T-cell (primary cell): ENCODE data around the gene HRG. TPM values are rescaled to one million over a fixed set of nuclear protein-coding genes. Genes with fewer than 3 reads are reported as not detected.

Experiments used
- ATAC-seq, 4 experiments: fragments of 200-7000 bp in 3 of 4; fragments of 150-1000 bp in 1 of 4; cut with Tn5 transposase; replicated peaks in 1 of 4; 1 replicate in 3 of 4; 2 replicates in 1 of 4; pipeline ENCODE4 v1.10.0; 2021; ENCODE audit warnings: moderate library complexity in 3 of 4, mild to moderate bottlenecking in 2 of 4, moderate number of reproducible peaks in 1 of 4
- CTCF ChIA-PET, 2 donors: fragments of 300-600 bp; sonication (Branson Sonifier 250); formaldehyde crosslinking; loops; one replicate each; lab custom pipeline; 2022; ENCODE audit warnings: antibody characterized with exemption in 2 of 2; lab: Charles Lee
- POLR2A ChIA-PET, 2 donors: fragments of 300-600 bp; sonication (Branson Sonifier 250); formaldehyde crosslinking; loops; one replicate each; lab custom pipeline; 2022; ENCODE audit warnings: antibody characterized with exemption in 2 of 2; lab: Charles Lee
- DNase-seq, 35 experiments: peaks; one replicate each; pipeline versions ENCODE4 v3.0.0 to v3.0.0-alpha.2; 2013 to 2023
- H3K27ac ChIP-seq: one replicate; pipeline ENCODE4 v1.5.1; 2013; ENCODE audit warnings: low read length
- H3K27me3 ChIP-seq, 2 experiments: replicated peaks in 1 of 2; 1 replicate in 1 of 2; 2 replicates in 1 of 2; pipeline versions ENCODE4 v1.6.1 to v1.7.0; 2013; ENCODE audit warnings: low read length in 1 of 2, mixed read lengths in 1 of 2; ENCODE audit not compliant: control insufficient read depth in 2 of 2, insufficient read depth in 2 of 2; ENCODE audit errors: extremely low read depth in 1 of 2
- H3K36me3 ChIP-seq, 2 donors: 1 replicate in 1 of 2; 2 replicates in 1 of 2; pipeline versions ENCODE4 v1.6.1 to v1.7.0; 2013; ENCODE audit warnings: low read length in 1 of 2; ENCODE audit not compliant: control insufficient read depth in 2 of 2, insufficient read depth in 1 of 2; ENCODE audit errors: extremely low read depth in 1 of 2
- H3K4me1 ChIP-seq, 2 experiments: 1 replicate in 1 of 2; 2 replicates in 1 of 2; pipeline versions ENCODE4 v1.6.1 to v1.7.0; 2013; ENCODE audit warnings: low read length in 2 of 2, mixed read lengths in 1 of 2; ENCODE audit not compliant: insufficient read depth in 2 of 2, control insufficient read depth in 1 of 2; ENCODE audit errors: extremely low read depth in 1 of 2
- H3K4me3 ChIP-seq, 2 donors: 1 replicate in 1 of 2; 2 replicates in 1 of 2; pipeline versions ENCODE4 v1.5.1 to v1.7.0; 2013; ENCODE audit warnings: mild to moderate bottlenecking in 2 of 2, low read length in 1 of 2, moderate library complexity in 1 of 2; ENCODE audit not compliant: control insufficient read depth in 1 of 2; ENCODE audit errors: extremely low read depth in 1 of 2
- H3K9me3 ChIP-seq: 2 replicates; pipeline ENCODE4 v1.7.0; 2013
- H3K27ac Mint-ChIP-seq, 2 donors: one replicate each; pipeline ENCODE4 v1.8.0; 2020 to 2021; ENCODE audit warnings: mild to moderate bottlenecking in 2 of 2, mixed read lengths in 2 of 2
- H3K27me3 Mint-ChIP-seq, 2 donors: one replicate each; pipeline ENCODE4 v1.8.0; 2021 to 2022; ENCODE audit warnings: mixed read lengths in 2 of 2
- H3K36me3 Mint-ChIP-seq: one replicate; pipeline ENCODE4 v1.8.0; 2021; ENCODE audit warnings: mixed read lengths
- H3K4me1 Mint-ChIP-seq, 3 donors: one replicate each; pipeline ENCODE4 v1.8.0; 2020 to 2022; ENCODE audit warnings: mixed read lengths in 3 of 3, mild to moderate bottlenecking in 1 of 3
- H3K4me3 Mint-ChIP-seq, 3 donors: one replicate each; pipeline ENCODE4 v1.8.0; 2020 to 2022; ENCODE audit warnings: mild to moderate bottlenecking in 3 of 3, mixed read lengths in 3 of 3, moderate library complexity in 3 of 3
- H3K9me3 Mint-ChIP-seq, 3 donors: one replicate each; pipeline ENCODE4 v1.8.0; 2020 to 2022; ENCODE audit warnings: mixed read lengths in 3 of 3
- WGBS: methylation state at CpG from one replicate; pipeline ENCODE4 v1.1.5; 2013; ENCODE audit warnings: missing lambda C conversion rate; ENCODE audit not compliant: insufficient coverage; 5-methylcytosine and 5-hydroxymethylcytosine counted together
- total RNA-seq, 35 experiments: library from RNA in 6 of 35; stranded (reverse) in 6 of 35; fragments of 120-200 nt in 1 of 35; gene quantifications; one replicate each; pipeline versions ENCODE4 v1.2.1 to v1.2.4 and lab custom pipeline; 2013 to 2026

HRG gene
- total RNA-seq, 5 donors from 2014 or later (not counting 1 experiment from before 2014, with no cell fraction given): 0.38 TPM; not detected in 4

DNA sequence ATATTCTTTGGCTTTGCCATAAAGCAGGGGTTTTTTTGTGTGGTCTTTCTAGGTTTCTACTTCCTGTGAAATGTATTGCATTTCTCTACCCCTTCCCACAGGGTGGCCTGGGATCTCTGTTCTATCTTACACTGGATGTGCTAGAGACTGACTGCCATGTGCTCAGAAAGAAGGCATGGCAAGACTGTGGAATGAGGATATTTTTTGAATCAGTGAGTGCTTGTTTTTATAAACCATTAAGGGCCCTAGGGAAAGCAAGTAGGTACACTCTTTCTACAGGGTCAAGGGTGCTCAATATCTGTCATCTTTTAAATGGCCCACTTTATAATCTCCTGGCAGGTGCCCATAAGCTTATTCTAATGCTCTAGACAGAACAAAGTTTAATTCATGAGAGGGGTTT lies 24.9 kb upstream of the HRG start:
- H3K27me3 ChIP-seq: peaks cover 0 to 10% of the 10 kb centered on the region in 2 experiments
- H3K4me3 Mint-ChIP-seq: no peak overlapping the region
- no peak overlapping the region for H3K27ac Mint-ChIP-seq
- no peak overlapping the region for H3K27ac ChIP-seq
- H3K36me3 ChIP-seq: no peaks in the 10 kb centered on the region
- H3K27me3 Mint-ChIP-seq: peaks cover 21 to 28% of the 10 kb centered on the region in 2 donors
- DNase-seq (no peak), ATAC-seq (no peak)
- POLR2A ChIA-PET: no interaction called here
- CTCF ChIA-PET: no interaction called here
- no peak overlapping the region for H3K4me3 ChIP-seq
- H3K4me1 ChIP-seq: no peaks in the 10 kb centered on the region
- no peaks in the 10 kb centered on the region for H3K36me3 Mint-ChIP-seq
- H3K9me3 ChIP-seq: no peaks in the 10 kb centered on the region
- H3K9me3 Mint-ChIP-seq: no peaks in the 10 kb centered on the region
- no peaks in the 10 kb centered on the region for H3K4me1 Mint-ChIP-seq

DNA sequence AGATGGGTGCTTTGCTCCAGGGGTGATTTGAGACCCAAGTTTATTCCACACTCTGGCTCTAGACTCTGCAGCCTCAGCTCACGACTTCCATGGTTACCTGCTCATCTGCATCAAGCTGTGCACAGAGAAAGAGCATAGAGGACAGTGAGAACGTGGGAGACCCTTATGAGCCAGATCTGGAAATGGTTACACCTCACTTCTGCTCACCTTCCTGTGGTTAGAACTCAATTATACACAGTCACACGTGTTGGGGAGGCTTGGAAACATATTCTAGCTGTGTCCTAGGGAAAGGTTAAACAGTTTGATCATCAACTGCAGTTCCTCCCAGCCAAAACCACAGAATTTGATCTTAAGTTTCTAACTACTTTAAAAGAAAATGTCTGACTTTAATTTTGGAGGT lies 23.8 kb upstream of the HRG start:
- Histone ChIP-seq H3K4me1 (no peaks in the 10 kb centered on the region), H3K36me3 (no peaks in the 10 kb centered on the region), H3K27ac (no peak overlapping the region), H3K9me3 (no peaks in the 10 kb centered on the region), H3K27me3 (peaks cover 0 to 10% of the 10 kb centered on the region in 2 experiments), H3K4me3 (no peak overlapping the region)
- H3K4me1 Mint-ChIP-seq: no peaks in the 10 kb centered on the region
- ATAC-seq (no peak), DNase-seq (no peak)
- H3K9me3 Mint-ChIP-seq: no peaks in the 10 kb centered on the region
- no CpG with 5 or more reads among the region's 3 CpGs for WGBS
- ChIA-PET POLR2A (no interaction called here), CTCF (no interaction called here)
- H3K36me3 Mint-ChIP-seq: no peaks in the 10 kb centered on the region
- no peak overlapping the region for H3K27ac Mint-ChIP-seq
- H3K27me3 Mint-ChIP-seq: peaks cover 22 to 28% of the 10 kb centered on the region in 2 donors
- H3K4me3 Mint-ChIP-seq: no peak overlapping the region

- H3K36me3 Mint-ChIP-seq: no peaks in the 10 kb centered on the region
- CTCF ChIA-PET: interaction anchor here in 1 of 2 donors (0.6 kb wide), 2 partner anchors 468 to 506 kb away, joined by 7 to 10 read pairs; no protein-coding TSS in a partner anchor
- no peaks in the 10 kb centered on the region for H3K4me1 Mint-ChIP-seq
- Histone ChIP-seq H3K27me3 (peaks cover 0 to 4% of the 10 kb centered on the region in 2 experiments), H3K27ac (no peak overlapping the region), H3K9me3 (no peaks in the 10 kb centered on the region), H3K4me3 (no peak overlapping the region), H3K4me1 (no peaks in the 10 kb centered on the region), H3K36me3 (no peaks in the 10 kb centered on the region)
- no CpG with 5 or more reads among the region's 1 CpG for WGBS
- H3K4me3 Mint-ChIP-seq: no peak overlapping the region
- ATAC-seq: no peak
- H3K9me3 Mint-ChIP-seq: no peaks in the 10 kb centered on the region
- POLR2A ChIA-PET: interaction anchor here in 1 of 2 donors (0.9 kb wide), 1 partner anchor 136 kb away, joined by 3 read pairs; no protein-coding TSS in a partner anchor
- peaks cover 16 to 26% of the 10 kb centered on the region in 2 donors for H3K27me3 Mint-ChIP-seq
- no peak overlapping the region for H3K27ac Mint-ChIP-seq
- DNase-seq: no peak
Measured at GRCh38 chr3:186643493-186643892, 22.3 kb upstream of the HRG start.

- H3K9me3 Mint-ChIP-seq: no peaks in the 10 kb centered on the region
- peaks cover 0 to 7% of the 10 kb centered on the region in 2 experiments for H3K27me3 ChIP-seq
- ATAC-seq (no peak), DNase-seq (no peak)
- CTCF ChIA-PET: no interaction called here
- WGBS: 90% methylated on average over 3 of the region's 3 CpGs
- peaks cover 13 to 20% of the 10 kb centered on the region in 2 donors for H3K27me3 Mint-ChIP-seq
- H3K27ac ChIP-seq: no peak overlapping the region
- no peak overlapping the region for H3K4me3 ChIP-seq
- H3K27ac Mint-ChIP-seq: no peak overlapping the region
- H3K4me1 Mint-ChIP-seq: no peaks in the 10 kb centered on the region
- no peaks in the 10 kb centered on the region for H3K36me3 ChIP-seq
- H3K9me3 ChIP-seq: no peaks in the 10 kb centered on the region
- POLR2A ChIA-PET: no interaction called here
- H3K36me3 Mint-ChIP-seq: no peaks in the 10 kb centered on the region
- H3K4me1 ChIP-seq: no peaks in the 10 kb centered on the region
- no peak overlapping the region for H3K4me3 Mint-ChIP-seq
Measured at GRCh38 chr3:186644683-186645082, 21.1 kb upstream of the HRG start.

GRCh38 chr3:186646106-186646505 lies 19.7 kb upstream of the HRG start:
- POLR2A ChIA-PET: interaction anchor here in 1 of 2 donors (0.6 kb wide), 1 partner anchor 1073 kb away, joined by 4 read pairs; no protein-coding TSS in a partner anchor
- H3K27me3 ChIP-seq: peaks cover 0 to 2% of the 10 kb centered on the region in 2 experiments
- no peaks in the 10 kb centered on the region for H3K4me1 ChIP-seq
- DNase-seq (no peak), ATAC-seq (no peak)
- no peaks in the 10 kb centered on the region for H3K4me1 Mint-ChIP-seq
- 80% methylated on average over 2 of the region's 4 CpGs for WGBS
- no peak overlapping the region for H3K4me3 ChIP-seq
- no peaks in the 10 kb centered on the region for H3K36me3 Mint-ChIP-seq
- no peaks in the 10 kb centered on the region for H3K36me3 ChIP-seq
- H3K9me3 Mint-ChIP-seq: no peaks in the 10 kb centered on the region
- H3K27me3 Mint-ChIP-seq: peaks cover 12 to 15% of the 10 kb centered on the region in 2 donors
- no peak overlapping the region for H3K27ac ChIP-seq
- CTCF ChIA-PET: no interaction called here
- no peak overlapping the region for H3K4me3 Mint-ChIP-seq
- H3K9me3 ChIP-seq: no peaks in the 10 kb centered on the region
- no peak overlapping the region for H3K27ac Mint-ChIP-seq

DNA sequence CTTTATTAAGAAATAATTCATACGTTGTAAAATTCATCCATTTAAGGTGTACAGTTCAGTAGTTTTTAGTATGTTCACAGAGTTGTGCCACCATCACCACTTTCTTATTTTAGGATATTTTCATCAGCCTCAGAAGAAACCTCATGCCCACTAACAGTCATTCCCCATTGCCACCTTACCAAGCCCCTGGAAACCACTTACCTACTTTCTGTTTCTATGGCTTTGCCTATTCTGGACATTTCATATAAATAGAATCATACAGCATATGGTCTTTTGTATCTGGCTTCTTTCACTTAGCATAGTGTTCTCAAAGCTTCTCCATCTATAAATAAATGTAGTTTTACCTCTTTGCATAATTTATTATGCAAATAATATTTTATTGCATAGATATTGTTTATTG lies 19.0 kb upstream of the HRG start:
- Mint-ChIP-seq H3K27ac (no peak overlapping the region), H3K36me3 (no peaks in the 10 kb centered on the region), H3K4me1 (no peaks in the 10 kb centered on the region), H3K4me3 (no peak overlapping the region), H3K27me3 (peaks cover 11 to 12% of the 10 kb centered on the region in 2 donors), H3K9me3 (no peaks in the 10 kb centered on the region)
- no peak for ATAC-seq
- CTCF ChIA-PET: no interaction called here
- no peaks in the 10 kb centered on the region for H3K36me3 ChIP-seq
- no peak overlapping the region for H3K27ac ChIP-seq
- H3K9me3 ChIP-seq: no peaks in the 10 kb centered on the region
- peaks cover 0 to 2% of the 10 kb centered on the region in 2 experiments for H3K27me3 ChIP-seq
- no peak overlapping the region for H3K4me3 ChIP-seq
- WGBS: no CpG with 5 or more reads among the region's 1 CpG
- no peaks in the 10 kb centered on the region for H3K4me1 ChIP-seq
- POLR2A ChIA-PET: interaction anchor here in 1 of 2 donors (0.6 kb wide), 1 partner anchor 1074 kb away, joined by 4 read pairs; no protein-coding TSS in a partner anchor
- no peak for DNase-seq

GRCh38 chr3:186648851-186649250 lies 17.0 kb upstream of the HRG start:
- H3K36me3 Mint-ChIP-seq: no peaks in the 10 kb centered on the region
- H3K4me1 ChIP-seq: no peaks in the 10 kb centered on the region
- H3K27ac ChIP-seq: no peak overlapping the region
- DNase-seq (no peak), ATAC-seq (no peak)
- H3K27me3 Mint-ChIP-seq: peaks cover 8 to 17% of the 10 kb centered on the region in 2 donors
- ChIA-PET CTCF (no interaction called here), POLR2A (no interaction called here)
- H3K4me3 Mint-ChIP-seq: no peak overlapping the region
- no peak overlapping the region for H3K27ac Mint-ChIP-seq
- H3K36me3 ChIP-seq: no peaks in the 10 kb centered on the region
- WGBS: no CpG with 5 or more reads among the region's 1 CpG
- peaks cover 0 to 13% of the 10 kb centered on the region in 2 experiments for H3K27me3 ChIP-seq
- no peaks in the 10 kb centered on the region for H3K9me3 Mint-ChIP-seq
- no peaks in the 10 kb centered on the region for H3K9me3 ChIP-seq
- no peak overlapping the region for H3K4me3 ChIP-seq
- H3K4me1 Mint-ChIP-seq: no peaks in the 10 kb centered on the region
